Karpas-422 (cell line): ENCODE data around the gene MRPL22. TPM values are rescaled to one million over a fixed set of nuclear protein-coding genes. Genes with fewer than 3 reads are reported as not detected.

Source experiments
- DNase-seq: peaks from one replicate; pipeline ENCODE4 v3.0.0-alpha.2; 2015
- H2AFZ ChIP-seq: fragments of 200-600 bp; sonication (generic); 2 replicates; pipeline ENCODE4 v1.6.1; 2014; ENCODE audit warnings: antibody characterized with exemption, low read length, mixed read lengths
- H3K27ac ChIP-seq: fragments of 200-600 bp; sonication (generic); 2 replicates; pipeline ENCODE4 v1.5.1; 2014; ENCODE audit warnings: mild to moderate bottlenecking, low read length, moderate library complexity
- H3K27me3 ChIP-seq: fragments of 200-600 bp; sonication (generic); 2 replicates; pipeline ENCODE4 v1.6.1; 2014; ENCODE audit warnings: low read length, mixed read lengths
- H3K36me3 ChIP-seq: fragments of 200-600 bp; sonication (generic); 2 replicates; pipeline ENCODE4 v1.6.1; 2014; ENCODE audit warnings: low read length, mixed read lengths; ENCODE audit not compliant: insufficient read depth
- H3K4me1 ChIP-seq: fragments of 200-600 bp; sonication (generic); 2 replicates; pipeline ENCODE4 v1.6.1; 2014; ENCODE audit warnings: mild to moderate bottlenecking, low read length, mixed read lengths
- H3K4me2 ChIP-seq: fragments of 200-600 bp; sonication (generic); 2 replicates; pipeline ENCODE4 v1.6.1; 2014; ENCODE audit warnings: low read length, low read depth, mild to moderate bottlenecking; ENCODE audit not compliant: poor library complexity, severe bottlenecking
- H3K4me3 ChIP-seq: fragments of 200-600 bp; sonication (generic); 2 replicates; pipeline ENCODE4 v1.5.1; 2014; ENCODE audit warnings: mild to moderate bottlenecking, antibody characterized with exemption, low read length, mixed read lengths
- H3K79me2 ChIP-seq: fragments of 200-600 bp; sonication (generic); 2 replicates; pipeline ENCODE4 v1.6.1; 2014; ENCODE audit warnings: mild to moderate bottlenecking, low read length, mixed read lengths
- H3K9ac ChIP-seq: fragments of 200-600 bp; sonication (generic); 2 replicates; pipeline ENCODE4 v1.6.0; 2014; ENCODE audit warnings: low read length
- H3K9me2 ChIP-seq: fragments of 200-600 bp; sonication (generic), shearing (Covaris generic); replicated peaks from 2 replicates; pipeline ENCODE4 v1.6.0; 2014; ENCODE audit warnings: mild to moderate bottlenecking, low read length, moderate library complexity; ENCODE audit not compliant: insufficient read depth
- H3K9me3 ChIP-seq: fragments of 300-700, 200-600 bp; sonication (generic); 2 replicates; pipeline ENCODE4 v1.6.1; 2014; ENCODE audit warnings: low read length, mixed read lengths
- H4K20me1 ChIP-seq: fragments of 200-600 bp; sonication (generic); 2 replicates; pipeline ENCODE4 v1.6.1; 2014; ENCODE audit warnings: mild to moderate bottlenecking, antibody characterized with exemption, low read length, low read depth; ENCODE audit not compliant: insufficient read depth
- total RNA-seq: library from RNA; depleted of rRNA; stranded (reverse); fragments of >200 nt; shearing (Covaris generic); gene quantifications from 2 replicates; pipeline ENCODE4 v1.2.3, GENCODE V29; 2014; ENCODE audit warnings: low replicate concordance; rRNA removed

MRPL22 gene
- total RNA-seq = 21.3 and 35.0 TPM in 2 replicates

DNA sequence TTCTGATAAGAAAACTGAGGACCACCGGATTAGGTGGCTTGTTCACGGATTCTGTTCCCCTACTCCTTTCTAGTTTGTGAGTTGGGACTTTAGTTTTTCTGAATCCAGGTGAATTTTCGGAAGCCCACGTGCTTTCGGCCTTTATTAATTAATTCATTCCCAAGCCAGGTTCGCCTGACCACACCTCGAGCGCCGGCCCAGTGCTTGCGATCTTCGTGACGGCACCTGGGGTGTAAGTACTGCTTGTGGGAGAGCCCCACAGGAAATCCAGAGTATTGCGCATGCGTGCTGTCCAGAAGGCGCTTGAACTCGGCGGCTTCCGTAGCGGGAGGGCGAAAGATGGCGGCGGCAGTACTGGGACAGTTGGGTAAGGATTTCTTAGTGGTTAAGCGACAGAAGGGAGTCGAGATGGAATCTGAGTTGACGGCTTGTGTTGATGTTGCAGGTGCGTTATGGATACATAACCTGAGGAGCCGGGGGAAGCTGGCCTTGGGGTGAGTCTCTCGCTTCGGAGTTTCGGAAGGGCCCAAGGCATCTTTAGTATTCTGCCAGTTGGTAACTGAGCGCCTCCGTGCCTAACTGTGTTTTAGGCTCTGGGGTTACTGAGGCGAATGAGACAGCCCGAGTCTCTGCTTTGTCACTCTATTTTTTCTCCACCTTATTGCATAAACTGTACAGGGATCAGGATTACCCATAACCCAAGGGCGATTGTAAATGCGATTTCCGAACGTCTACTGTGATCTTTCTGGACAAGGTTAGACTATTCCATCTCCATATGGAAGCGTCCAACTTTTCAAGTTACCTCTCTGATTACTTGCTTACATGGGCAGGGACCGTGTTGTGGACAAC lies at the start of gene MRPL22:
TSS of gene MRPL22 (plus strand) at position 302 of the 849 bp plus-strand sequence. CDS start at position 340, 38 bp downstream.
- peak; percentile 97 for DNase-seq
- Histone ChIP-seq H3K27me3 (no peaks in the 10 kb centered on the region), H4K20me1 (0 out of 2 replicates have a peak, but pooled peaks cover 1% of the 10 kb centered on the region), H3K9ac (peak within 1 kb of the TSS; percentile 80), H3K36me3 (peaks cover 2% of the 10 kb centered on the region; the same call in 1 of the 2 replicates), H3K4me3 (peak within 1 kb of the TSS; percentile 80), H3K4me1 (peaks cover 47% of the 10 kb centered on the region), H3K27ac (peak within 1 kb of the TSS; percentile 50), H2AFZ (peak within 1 kb of the TSS; percentile 76), H3K9me2 (no peaks in the 10 kb centered on the region), H3K9me3 (no peaks in the 10 kb centered on the region), H3K79me2 (peaks cover 69% of the 10 kb centered on the region), H3K4me2 (peak within 1 kb of the TSS; percentile 77)

DNA sequence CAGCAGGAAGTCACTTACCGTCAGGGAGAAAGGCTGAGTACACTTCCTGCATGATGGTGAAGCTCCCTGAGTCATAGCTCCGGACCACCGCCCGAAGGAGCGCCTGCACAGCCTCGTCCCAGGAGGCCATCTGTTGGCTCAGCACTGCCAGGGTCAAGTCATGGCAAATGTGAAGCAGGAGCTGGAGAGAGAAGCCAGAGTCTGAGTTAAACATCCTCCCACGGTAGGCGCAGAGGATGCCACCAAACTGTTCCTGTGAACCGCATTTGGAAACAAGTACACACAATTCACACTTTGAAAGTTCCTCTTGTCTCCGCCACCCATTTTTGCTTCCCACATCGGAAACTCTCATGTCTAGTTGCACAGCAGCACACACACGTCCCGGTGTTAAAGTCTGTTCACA lies 48.5 kb upstream of the MRPL22 start:
- DNase-seq = no peak
- H3K36me3 ChIP-seq = peaks cover 67% of the 10 kb centered on the region
- no peaks in the 10 kb centered on the region for H3K27me3 ChIP-seq
- no peaks in the 10 kb centered on the region for H3K9me2 ChIP-seq
- H3K27ac ChIP-seq = no peak overlapping the region
- H3K79me2 ChIP-seq = no peaks in the 10 kb centered on the region
- H3K4me2 ChIP-seq = no peak overlapping the region
- H2AFZ ChIP-seq = no peak overlapping the region
- no peaks in the 10 kb centered on the region for H3K4me1 ChIP-seq
- no peak overlapping the region for H3K4me3 ChIP-seq
- H3K9ac ChIP-seq = no peak overlapping the region
- H4K20me1 ChIP-seq = no peaks in the 10 kb centered on the region
- H3K9me3 ChIP-seq = no peaks in the 10 kb centered on the region

DNA sequence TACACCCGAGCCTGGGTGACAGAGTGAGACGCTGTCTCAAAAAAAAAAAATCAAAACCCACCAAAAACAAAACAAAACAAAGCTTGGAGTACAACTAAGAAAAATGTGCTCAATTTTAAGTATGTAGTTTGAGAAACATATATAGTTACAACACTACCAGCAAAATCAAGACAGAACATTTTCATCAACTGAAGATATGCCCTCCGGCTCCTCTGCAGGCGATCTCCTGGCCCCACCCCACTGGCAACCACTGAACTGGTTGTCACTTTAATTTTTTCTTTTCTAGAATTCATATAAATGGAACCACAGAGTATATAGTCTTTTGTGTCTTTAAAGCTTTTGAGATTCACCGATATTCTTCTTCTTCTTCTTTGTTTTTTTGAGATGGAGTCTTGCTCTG lies 47.5 kb upstream of the MRPL22 start:
- H3K27me3 ChIP-seq = no peaks in the 10 kb centered on the region
- no peak overlapping the region for H3K4me2 ChIP-seq
- no peak overlapping the region for H3K4me3 ChIP-seq
- H2AFZ ChIP-seq = no peak overlapping the region
- H3K27ac ChIP-seq = no peak overlapping the region
- H3K9me2 ChIP-seq = no peaks in the 10 kb centered on the region
- H3K4me1 ChIP-seq = no peaks in the 10 kb centered on the region
- peaks cover 61% of the 10 kb centered on the region for H3K36me3 ChIP-seq
- H3K9ac ChIP-seq = no peak overlapping the region
- no peaks in the 10 kb centered on the region for H3K9me3 ChIP-seq
- H4K20me1 ChIP-seq = no peaks in the 10 kb centered on the region
- DNase-seq = no peak
- no peaks in the 10 kb centered on the region for H3K79me2 ChIP-seq

DNA sequence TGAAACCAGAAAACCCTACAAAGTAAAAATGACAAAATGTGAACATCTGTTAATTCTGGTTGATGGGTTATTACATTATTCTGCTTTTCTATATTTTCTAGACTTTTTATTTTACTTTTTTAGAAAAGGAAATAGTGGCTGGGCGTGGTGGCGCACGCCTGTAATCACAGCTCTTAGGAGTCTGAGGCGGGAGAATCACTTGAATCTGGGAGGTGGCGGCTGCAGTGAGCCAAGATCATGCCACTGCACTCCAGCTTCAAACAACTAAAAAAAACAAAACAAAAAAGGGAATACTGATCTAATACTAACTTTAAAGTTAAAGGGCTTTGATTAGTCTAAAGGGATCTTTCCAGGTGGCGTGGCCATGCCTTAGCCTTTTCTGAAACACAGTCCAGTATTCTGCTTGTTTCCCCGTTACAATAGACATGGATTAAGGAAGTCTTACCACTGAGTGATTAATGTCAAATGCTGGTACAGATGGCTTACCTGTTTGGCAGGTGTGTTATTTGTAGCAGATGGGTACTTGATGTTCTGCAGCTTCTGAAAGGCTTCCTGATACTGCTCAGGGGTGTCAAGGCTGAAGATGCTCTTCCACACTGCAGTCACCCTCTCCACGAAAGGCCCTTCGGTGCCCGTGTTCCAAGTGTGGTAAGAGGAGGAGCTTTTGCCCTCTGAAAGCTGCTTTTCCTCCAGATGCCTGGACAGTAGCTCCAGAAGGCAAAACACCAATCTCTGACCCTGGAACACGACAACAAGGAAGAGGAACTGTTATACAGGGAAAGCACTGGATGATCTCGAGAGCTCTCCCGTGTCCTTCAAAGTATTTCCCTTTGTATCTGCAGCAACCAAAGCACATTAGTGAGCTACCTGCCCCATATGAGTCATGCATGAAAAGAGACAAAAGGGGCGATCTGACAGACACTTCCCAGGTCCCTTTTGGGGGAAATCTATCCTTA lies 45.0 kb upstream of the MRPL22 start:
- Histone ChIP-seq H3K4me1 (no peaks in the 10 kb centered on the region), H3K27ac (no peak overlapping the region), H3K4me2 (no peak overlapping the region), H3K9me3 (no peaks in the 10 kb centered on the region), H3K36me3 (peaks cover 65% of the 10 kb centered on the region), H2AFZ (no peak overlapping the region), H3K79me2 (no peaks in the 10 kb centered on the region), H3K9ac (no peak overlapping the region), H3K27me3 (no peaks in the 10 kb centered on the region), H3K4me3 (no peak overlapping the region), H4K20me1 (no peaks in the 10 kb centered on the region), H3K9me2 (no peaks in the 10 kb centered on the region)
- DNase-seq = no peak

DNA sequence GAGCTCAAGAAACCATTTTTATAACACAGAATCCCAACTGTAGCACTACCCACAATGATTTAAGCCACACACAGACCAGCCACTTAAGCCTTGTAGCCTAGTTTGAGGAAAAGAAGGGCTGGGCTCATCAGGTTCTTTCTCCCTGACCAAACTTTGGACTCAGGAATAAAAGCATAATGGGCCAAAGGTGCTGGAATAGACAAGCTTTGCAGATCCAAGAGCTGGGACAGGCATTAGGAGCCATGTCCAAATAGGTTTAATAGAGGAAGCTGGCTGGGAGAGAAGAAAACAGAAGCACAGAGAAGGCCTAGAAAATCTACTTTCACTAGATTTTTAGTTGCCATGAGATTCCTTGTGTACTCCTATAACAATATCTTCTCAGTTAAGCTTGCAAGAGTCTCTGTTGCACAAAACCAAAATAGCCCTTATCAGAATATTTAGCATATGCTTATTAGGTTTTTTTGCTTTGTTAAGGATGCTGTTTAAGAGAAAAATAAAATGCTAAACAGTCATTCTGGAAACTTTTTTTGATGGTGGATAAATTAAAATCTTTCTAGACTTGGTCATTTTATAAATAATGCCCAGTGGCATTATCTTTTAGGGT lies 44.2 kb upstream of the MRPL22 start:
- DNase-seq = no peak
- no peaks in the 10 kb centered on the region for H3K9me2 ChIP-seq
- H3K9me3 ChIP-seq = no peaks in the 10 kb centered on the region
- no peak overlapping the region for H3K9ac ChIP-seq
- H3K4me2 ChIP-seq = no peak overlapping the region
- H2AFZ ChIP-seq = no peak overlapping the region
- peaks cover 59% of the 10 kb centered on the region; the same call in 1 of the 2 replicates for H3K36me3 ChIP-seq
- no peak overlapping the region for H3K27ac ChIP-seq
- no peaks in the 10 kb centered on the region for H3K4me1 ChIP-seq
- H3K27me3 ChIP-seq = no peaks in the 10 kb centered on the region
- H3K4me3 ChIP-seq = no peak overlapping the region
- no peaks in the 10 kb centered on the region for H4K20me1 ChIP-seq
- H3K79me2 ChIP-seq = no peaks in the 10 kb centered on the region

DNA sequence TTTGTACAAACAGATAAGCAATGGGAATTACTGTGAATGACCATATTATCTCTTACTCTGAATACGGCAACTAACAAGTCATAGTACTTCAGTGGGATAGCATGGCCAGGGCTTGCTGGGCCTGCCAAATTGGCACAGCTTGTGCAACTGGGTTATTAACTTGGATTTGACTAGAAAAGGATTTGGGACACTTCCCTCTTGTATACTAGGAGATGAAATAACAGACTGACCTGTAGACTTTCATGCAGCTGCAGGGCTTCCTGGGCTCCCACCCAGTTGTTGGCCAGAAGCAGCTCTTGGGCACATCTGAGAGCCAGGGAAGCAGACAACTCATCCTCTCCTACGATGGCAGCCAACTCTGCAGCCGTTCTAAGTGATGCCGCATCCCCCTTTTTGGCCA lies 42.7 kb upstream of the MRPL22 start:
- no peaks in the 10 kb centered on the region for H3K79me2 ChIP-seq
- H2AFZ ChIP-seq = no peak overlapping the region
- no peaks in the 10 kb centered on the region for H3K27me3 ChIP-seq
- H3K9me2 ChIP-seq = no peaks in the 10 kb centered on the region
- no peak overlapping the region for H3K4me2 ChIP-seq
- no peak for DNase-seq
- H3K27ac ChIP-seq = no peak overlapping the region
- no peaks in the 10 kb centered on the region for H3K4me1 ChIP-seq
- no peaks in the 10 kb centered on the region for H3K9me3 ChIP-seq
- H3K36me3 ChIP-seq = peaks cover 63% of the 10 kb centered on the region
- H4K20me1 ChIP-seq = no peaks in the 10 kb centered on the region
- no peak overlapping the region for H3K9ac ChIP-seq
- H3K4me3 ChIP-seq = no peak overlapping the region

DNA sequence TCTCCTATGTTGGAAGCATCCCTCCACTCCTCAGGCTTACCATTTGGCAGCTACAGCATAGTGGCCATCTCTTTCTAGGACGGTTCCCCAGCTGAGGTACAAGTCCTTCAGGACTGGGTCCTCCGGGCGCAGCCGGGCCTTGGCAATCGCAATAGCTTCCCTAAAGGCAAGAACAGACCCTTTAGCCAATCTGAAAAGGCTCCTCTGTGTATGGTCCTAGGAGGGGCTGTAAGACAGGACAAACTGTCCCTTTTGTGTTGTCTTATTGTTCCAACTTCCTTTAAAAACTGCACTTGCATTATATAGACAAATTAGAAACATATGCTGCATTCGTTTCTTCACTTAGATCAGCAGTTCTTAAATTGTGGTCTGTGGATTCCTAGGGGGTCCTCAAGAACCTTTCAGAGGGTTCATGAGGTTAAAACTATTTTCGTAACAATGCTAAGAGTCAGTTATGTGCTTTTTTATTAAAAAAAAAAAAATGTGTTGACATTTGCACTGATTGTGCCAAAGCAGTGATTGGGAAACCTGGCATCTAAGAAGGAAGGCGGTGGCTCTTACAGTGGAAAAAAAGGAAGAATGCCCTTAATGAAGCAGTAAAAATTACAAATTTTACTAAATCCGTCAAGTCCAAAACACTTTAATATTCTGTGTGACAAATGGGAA lies 41.6 kb upstream of the MRPL22 start:
- Histone ChIP-seq H3K4me3 (no peak overlapping the region), H3K36me3 (peaks cover 61% of the 10 kb centered on the region), H3K4me2 (no peak overlapping the region), H3K27me3 (no peaks in the 10 kb centered on the region), H3K79me2 (no peaks in the 10 kb centered on the region), H3K27ac (no peak overlapping the region), H3K9me3 (no peaks in the 10 kb centered on the region), H4K20me1 (no peaks in the 10 kb centered on the region), H3K4me1 (no peaks in the 10 kb centered on the region), H3K9me2 (no peaks in the 10 kb centered on the region), H3K9ac (no peak overlapping the region), H2AFZ (no peak overlapping the region)
- no peak for DNase-seq
